Muscle layer of colon (tissue), 2 donors: ENCODE measurements around the gene GHRHR.

ENCODE experiments used
- H3K27ac ChIP-seq: one replicate; pipeline ENCODE4 v1.7.0; 2013; ENCODE audit warnings: low read depth, mild to moderate bottlenecking, low read length, moderate library complexity
- H3K27me3 ChIP-seq, 2 donors: one replicate each; pipeline ENCODE4 v1.7.0; 2013; ENCODE audit warnings: low read length in 2 of 2, mild to moderate bottlenecking in 2 of 2; ENCODE audit not compliant: insufficient read depth in 2 of 2, control insufficient read depth in 1 of 2
- H3K36me3 ChIP-seq: one replicate; pipeline ENCODE4 v1.7.0; 2013; ENCODE audit warnings: mild to moderate bottlenecking, low read length; ENCODE audit not compliant: insufficient read depth
- H3K4me1 ChIP-seq: one replicate; pipeline ENCODE4 v1.7.0; 2013; ENCODE audit warnings: mild to moderate bottlenecking, low read length; ENCODE audit not compliant: insufficient read depth
- H3K4me3 ChIP-seq, 2 donors: one replicate each; pipeline ENCODE4 v1.7.0; 2013; ENCODE audit warnings: low read length in 2 of 2, low read depth in 1 of 2, mild to moderate bottlenecking in 1 of 2, moderate library complexity in 1 of 2
- H3K9ac ChIP-seq: one replicate; pipeline ENCODE4 v1.7.0; 2013; ENCODE audit warnings: low read length
- H3K9me3 ChIP-seq: one replicate; pipeline ENCODE4 v1.7.0; 2013; ENCODE audit warnings: mild to moderate bottlenecking, low read length
- donor health status: abdominal sarcoma.
- donor health status: Adenocarcinoma of cecum.

GHRHR gene

DNA sequence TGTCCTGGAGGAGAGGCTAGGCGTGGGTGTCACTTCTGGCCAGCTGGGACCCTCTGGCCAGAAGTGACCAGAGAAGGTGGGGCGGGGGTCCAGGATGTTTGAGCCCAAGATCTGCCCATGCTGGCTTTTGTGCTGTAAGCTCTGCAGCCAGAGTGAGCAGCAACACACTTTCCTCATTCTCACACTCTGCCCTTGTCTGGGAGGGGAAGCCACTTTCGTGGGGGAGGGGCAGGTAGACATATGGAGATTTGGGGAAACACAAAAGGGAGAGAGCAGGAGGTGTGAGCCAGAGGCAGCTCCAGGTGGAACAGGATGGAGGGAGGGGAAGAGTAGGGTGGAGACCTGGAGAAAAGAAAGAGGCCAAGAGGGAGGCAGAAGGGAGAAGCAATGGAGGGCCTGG, 56.9 kb downstream of the GHRHR start:
- Histone ChIP-seq H3K27ac (no peak overlapping the region), H3K27me3 (no peaks in the 10 kb centered on the region), H3K4me3 (no peak overlapping the region), H3K4me1 (peaks cover under 1% of the 10 kb centered on the region), H3K9ac (no peak overlapping the region), H3K9me3 (no peaks in the 10 kb centered on the region), H3K36me3 (no peaks in the 10 kb centered on the region)

- Histone ChIP-seq H3K27ac (no peak overlapping the region), H3K36me3 (no peaks in the 10 kb centered on the region), H3K4me3 (no peak overlapping the region), H3K9ac (no peak overlapping the region), H3K9me3 (no peaks in the 10 kb centered on the region), H3K27me3 (no peaks in the 10 kb centered on the region), H3K4me1 (peaks cover 12% of the 10 kb centered on the region)
These were observed 58.4 kb downstream of the GHRHR start for GRCh38 chr7:31022117-31022516.

GRCh38 chr7:31022726-31023125, 59.0 kb downstream of the GHRHR start:
- Histone ChIP-seq H3K4me1 (peaks cover 12% of the 10 kb centered on the region), H3K4me3 (no peak overlapping the region), H3K9ac (no peak overlapping the region), H3K27me3 (no peaks in the 10 kb centered on the region), H3K9me3 (no peaks in the 10 kb centered on the region), H3K36me3 (no peaks in the 10 kb centered on the region), H3K27ac (no peak overlapping the region)

GRCh38 chr7:31023877-31024276, 60.1 kb downstream of the GHRHR start:
- Histone ChIP-seq H3K4me1 (peaks cover 12% of the 10 kb centered on the region), H3K27me3 (no peaks in the 10 kb centered on the region), H3K4me3 (no peak overlapping the region), H3K36me3 (no peaks in the 10 kb centered on the region), H3K9me3 (no peaks in the 10 kb centered on the region), H3K27ac (no peak overlapping the region), H3K9ac (no peak overlapping the region)

GRCh38 chr7:31027161-31027965, 63.6 kb downstream of the GHRHR start:
- Histone ChIP-seq H3K4me3 (peak overlapping the region in 1 of 2 donors; percentile 4), H3K36me3 (no peaks in the 10 kb centered on the region), H3K9ac (no peak overlapping the region), H3K27me3 (no peaks in the 10 kb centered on the region), H3K4me1 (peaks cover 12% of the 10 kb centered on the region), H3K27ac (no peak overlapping the region), H3K9me3 (no peaks in the 10 kb centered on the region)

DNA sequence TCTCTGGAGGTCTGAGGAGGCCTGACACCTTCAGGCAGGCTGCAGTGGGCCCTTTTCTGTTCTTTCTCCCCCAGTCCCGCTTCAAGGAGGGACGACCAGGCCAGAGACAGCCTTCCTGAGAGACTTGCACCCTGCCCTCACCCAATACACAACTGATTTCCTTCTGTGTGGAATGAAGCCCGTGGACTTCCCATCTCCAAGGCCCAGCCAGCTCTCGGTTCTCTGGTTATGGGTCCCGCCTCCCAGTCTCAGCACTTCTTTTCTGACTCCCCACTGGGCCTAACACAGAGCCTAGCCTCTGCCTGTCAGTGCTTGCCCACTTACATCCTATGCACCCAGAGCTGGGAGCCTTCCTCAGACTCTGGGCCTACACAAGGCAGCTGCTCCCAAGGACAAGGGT, 64.3 kb downstream of the GHRHR start:
- Histone ChIP-seq H3K27ac (no peak overlapping the region), H3K9ac (no peak overlapping the region)

DNA sequence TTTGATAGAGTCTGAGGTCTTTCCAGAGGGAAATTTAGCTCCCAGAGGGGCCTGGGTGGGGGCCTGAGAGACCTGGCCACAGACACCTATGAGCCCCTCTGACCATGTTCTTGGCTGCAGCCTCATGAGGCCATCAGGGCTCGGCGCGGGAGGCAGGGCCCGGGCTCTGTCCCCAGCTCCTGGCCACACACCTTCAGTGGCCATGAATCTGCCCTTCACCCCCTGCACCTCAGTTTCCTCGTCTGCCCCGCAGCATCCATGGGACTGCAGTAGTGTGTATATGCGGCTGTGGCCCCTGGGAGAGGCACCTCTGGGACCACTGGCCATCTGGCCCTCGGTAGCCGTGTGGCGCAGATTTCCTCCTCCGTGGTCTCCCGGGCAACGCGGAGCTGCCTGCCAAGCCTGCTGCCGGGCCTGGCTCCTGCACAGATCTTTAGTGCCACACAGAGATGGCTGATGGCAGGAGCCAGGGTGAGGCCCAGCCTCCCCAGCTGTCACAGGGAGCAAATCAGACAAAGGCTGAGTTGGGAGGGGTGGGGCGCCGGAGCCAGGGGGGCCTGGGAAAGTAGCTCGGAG, 64.8 kb downstream of the GHRHR start:
- Histone ChIP-seq H3K27me3 (no peaks in the 10 kb centered on the region), H3K4me1 (peaks cover 12% of the 10 kb centered on the region), H3K9ac (no peak overlapping the region), H3K4me3 (no peak overlapping the region), H3K36me3 (no peaks in the 10 kb centered on the region), H3K27ac (no peak overlapping the region), H3K9me3 (no peaks in the 10 kb centered on the region)

More for the DNA sequence above, 64.3 kb downstream of the GHRHR start:
- H3K4me3 ChIP-seq = no peak overlapping the region
- H3K36me3 ChIP-seq = no peaks in the 10 kb centered on the region
- H3K9me3 ChIP-seq = no peaks in the 10 kb centered on the region
- H3K4me1 ChIP-seq = peaks cover 12% of the 10 kb centered on the region
- no peaks in the 10 kb centered on the region for H3K27me3 ChIP-seq
